GM21515 (cell line): ENCODE data around the gene MAST4.

Experiments
- ATAC-seq: cut with Tn5 transposase; IDR thresholded peaks from one replicate; pipeline ENCODE4 v1.9.1; 2021; ENCODE audit not compliant: unreplicated experiment

The MAST4 gene

GRCh38 chr5:66830636-66831035, 234.4 kb downstream of the MAST4 start:
- ATAC-seq: no peak

DNA sequence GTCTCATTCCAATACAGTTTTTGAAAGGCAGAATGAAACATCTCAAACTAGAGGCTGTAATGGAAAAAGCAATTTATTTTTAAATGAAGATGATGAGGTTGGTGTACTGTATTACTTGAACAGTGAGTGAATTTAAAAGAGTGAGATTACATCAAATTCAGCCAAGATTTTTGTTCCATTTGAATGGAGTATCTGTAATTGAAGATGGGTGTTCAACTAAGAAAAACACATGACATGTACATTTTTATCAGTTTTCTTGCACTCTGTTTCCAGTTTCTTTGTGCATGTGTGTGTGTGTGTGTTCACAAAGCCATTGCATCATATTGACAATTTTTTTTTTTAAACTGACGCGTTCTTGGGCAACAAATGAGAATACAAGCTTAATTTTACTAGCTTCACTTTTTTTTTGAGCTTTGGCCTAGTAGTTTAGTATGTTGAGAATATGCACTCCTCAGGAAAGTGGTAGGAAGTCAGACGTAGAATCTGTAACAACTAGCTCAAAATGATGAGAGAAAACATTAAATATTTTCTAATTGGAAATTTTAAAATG, 243.5 kb downstream of the MAST4 start:
- ATAC-seq: no peak

DNA sequence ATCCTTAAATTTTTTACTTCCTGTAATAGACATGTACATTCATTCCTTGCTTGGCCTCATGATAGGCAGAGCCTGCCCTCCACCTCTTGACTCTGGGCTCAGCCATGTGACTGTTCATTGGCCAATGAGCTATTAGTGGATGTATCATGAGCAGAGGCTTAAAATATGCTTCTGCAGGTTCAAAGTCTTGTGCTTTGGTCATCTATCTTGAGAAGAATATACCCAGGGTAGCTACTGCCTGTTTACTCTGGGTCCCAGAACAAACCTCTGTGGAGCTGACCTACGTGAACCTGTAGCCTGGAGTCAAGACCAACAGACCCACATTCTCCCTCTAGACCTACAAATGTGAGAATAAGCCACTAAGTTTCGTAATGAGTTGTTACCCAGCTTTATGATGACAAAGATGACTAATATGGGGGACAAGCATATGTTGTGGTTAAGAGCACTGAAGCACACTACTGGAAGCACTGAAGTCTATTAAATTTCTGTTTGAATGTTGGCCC, 244.4 kb downstream of the MAST4 start:
- ATAC-seq: peak; percentile 100

DNA sequence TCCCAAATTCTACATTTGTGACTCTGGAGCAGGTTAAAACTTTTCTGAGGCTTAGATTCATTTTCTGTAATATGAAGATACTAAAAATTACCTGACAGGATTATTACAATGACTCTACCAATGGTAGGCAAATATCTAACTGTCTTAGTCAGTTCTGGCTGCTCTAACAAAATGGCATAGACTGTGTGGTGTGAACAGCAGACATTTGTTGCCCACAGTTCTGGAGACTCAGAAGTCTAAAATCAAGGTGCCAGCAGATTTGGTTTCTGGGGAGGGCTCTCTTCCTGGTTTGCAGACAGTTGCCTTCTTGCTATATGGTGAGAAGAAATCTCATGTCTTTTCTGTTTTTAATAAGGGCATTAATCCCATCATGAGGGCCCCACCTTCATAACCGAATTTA, 245.1 kb downstream of the MAST4 start:
- no peak for ATAC-seq

GRCh38 chr5:66842540-66842939, 246.3 kb downstream of the MAST4 start:
- no peak for ATAC-seq

- no peak for ATAC-seq
Measured at GRCh38 chr5:66843065-66843464, 246.9 kb downstream of the MAST4 start.

DNA sequence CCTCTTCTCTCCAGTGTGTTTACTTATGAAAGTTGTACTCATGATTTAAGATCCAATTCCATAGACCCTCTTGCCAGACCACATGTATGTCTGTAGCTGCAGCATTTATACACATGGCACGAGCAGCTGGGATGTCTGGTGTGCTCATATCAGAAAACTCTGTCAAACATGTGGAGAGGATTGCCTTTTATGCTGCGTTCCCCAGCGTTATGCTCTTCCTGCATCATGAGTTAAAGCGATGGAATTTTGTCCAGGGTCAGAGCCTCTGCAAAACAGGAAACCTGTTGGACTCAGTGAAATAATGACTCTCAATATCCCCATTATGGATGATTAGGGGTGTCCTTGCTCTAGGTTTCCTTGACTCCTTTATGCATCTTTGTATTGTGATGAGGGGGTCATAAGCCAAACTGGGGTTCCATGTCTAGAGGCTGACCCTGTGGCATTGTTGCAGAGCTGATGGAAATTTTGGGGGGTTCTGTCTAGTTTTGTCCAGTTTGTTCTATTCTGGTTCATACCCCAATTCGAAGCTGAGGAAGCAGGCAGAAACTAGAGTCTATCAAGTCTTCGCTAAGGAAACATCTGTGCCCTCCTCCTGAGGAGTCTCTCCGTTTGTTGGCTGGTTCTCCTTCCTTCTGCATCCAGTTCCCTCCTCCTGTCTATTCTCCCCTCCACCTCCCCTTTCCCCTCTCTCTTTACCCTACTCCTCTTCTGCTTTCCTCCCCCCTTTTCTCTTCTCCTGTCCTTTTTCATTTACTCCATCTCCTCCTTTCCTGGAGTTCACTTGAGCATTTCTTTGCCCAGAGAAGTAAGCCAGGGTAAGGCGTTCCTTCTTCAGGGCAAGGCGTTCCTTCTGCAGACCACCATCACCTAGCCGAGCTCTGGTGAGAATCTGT, 252.8 kb downstream of the MAST4 start:
- ATAC-seq: no peak

GRCh38 chr5:66849803-66850202, 253.6 kb downstream of the MAST4 start:
- no peak for ATAC-seq

GRCh38 chr5:66850354-66851075, 254.3 kb downstream of the MAST4 start:
- no peak for ATAC-seq

DNA sequence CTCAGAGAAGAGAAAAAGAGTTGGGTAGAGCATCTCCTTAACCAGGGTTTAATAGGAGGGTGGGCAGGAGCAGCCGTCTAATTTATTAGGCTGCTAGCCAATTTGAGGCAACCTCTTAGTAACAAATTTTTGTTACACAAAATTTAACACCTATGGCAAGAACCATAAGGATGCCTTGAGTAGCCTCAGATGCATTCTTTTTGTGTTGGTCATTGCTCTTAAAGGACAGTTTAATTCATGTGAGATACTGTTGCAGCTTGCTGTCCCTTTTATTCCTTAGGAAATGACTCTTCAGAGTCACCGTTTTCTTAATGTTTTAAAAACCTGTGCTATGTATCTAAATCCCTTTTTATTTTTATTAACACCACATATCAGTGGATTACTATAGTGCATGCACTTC, 255.1 kb downstream of the MAST4 start:
- ATAC-seq: no peak

DNA sequence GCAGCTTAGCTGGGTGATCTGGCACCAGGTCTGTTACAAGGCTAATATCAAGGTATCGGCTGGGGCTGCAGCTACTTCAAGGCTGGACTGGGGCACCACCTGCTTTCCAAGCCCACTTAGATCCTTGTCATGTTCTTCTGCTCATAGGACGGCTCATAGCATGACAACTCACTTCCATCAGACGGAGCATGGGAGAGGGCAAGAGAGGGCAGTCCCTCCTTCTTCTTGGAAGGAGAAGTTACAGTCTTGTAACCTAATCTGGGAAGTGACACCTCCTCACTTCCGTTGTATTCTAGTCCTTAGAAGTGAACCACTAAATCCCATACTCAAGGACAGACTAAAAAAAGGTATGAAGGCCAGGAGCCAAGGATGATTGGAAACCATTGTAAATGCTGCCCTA, 258.2 kb downstream of the MAST4 start:
- ATAC-seq: no peak

DNA sequence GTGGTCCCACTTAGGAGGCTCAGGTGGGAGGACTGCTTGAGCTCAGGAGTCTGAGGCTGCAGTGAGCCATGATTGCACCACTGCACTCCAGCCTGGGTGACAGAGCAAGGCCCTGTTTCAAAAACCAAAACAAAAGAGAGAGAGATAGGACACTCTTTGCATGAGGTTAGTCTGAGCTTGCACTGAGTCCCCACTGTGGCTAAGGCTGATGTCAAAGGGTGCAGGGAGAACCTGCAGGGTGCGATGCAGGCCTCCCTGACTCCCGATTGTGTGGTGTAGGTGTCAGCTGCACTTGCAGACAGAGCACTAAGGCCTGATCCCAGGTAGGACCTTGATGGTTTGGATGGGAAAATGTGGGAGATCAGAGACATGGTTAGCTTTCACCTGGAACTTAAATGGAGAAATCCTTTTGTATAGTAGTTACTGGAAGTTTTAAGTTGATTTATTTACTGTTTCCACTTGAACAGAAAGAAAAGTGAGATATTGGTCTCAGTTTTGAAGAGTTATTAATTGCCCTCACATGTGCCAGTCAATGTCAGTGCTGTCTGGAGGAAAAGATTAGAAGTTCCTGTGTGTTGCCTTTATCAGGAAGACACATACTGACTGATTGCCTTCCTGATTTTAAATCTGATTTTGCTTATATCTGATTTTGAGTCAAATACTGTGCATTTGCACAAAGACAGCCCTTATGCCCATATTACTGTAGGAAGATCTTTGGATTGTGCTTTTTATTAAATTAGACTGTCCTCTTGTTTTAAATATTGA, 260.0 kb downstream of the MAST4 start:
- ATAC-seq: no peak

DNA sequence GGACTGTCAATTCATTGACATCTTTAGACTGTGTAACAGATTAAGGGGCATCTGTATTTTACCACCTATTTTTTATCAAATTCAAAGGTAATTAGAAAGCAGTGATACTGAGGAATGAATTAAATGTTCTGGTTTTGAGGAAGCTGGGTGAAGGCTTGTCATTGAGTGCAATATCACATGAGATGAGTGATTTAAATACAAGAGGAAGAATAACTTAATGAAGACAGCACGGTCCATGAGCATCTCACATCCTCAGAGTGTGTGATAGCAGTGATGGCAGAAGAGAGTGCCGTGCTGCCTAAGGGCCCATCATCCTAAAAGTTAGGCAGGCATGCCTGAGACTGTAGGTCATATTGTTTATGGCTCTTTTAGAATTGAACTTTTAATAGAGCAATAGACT, 263.3 kb downstream of the MAST4 start:
- no peak for ATAC-seq

DNA sequence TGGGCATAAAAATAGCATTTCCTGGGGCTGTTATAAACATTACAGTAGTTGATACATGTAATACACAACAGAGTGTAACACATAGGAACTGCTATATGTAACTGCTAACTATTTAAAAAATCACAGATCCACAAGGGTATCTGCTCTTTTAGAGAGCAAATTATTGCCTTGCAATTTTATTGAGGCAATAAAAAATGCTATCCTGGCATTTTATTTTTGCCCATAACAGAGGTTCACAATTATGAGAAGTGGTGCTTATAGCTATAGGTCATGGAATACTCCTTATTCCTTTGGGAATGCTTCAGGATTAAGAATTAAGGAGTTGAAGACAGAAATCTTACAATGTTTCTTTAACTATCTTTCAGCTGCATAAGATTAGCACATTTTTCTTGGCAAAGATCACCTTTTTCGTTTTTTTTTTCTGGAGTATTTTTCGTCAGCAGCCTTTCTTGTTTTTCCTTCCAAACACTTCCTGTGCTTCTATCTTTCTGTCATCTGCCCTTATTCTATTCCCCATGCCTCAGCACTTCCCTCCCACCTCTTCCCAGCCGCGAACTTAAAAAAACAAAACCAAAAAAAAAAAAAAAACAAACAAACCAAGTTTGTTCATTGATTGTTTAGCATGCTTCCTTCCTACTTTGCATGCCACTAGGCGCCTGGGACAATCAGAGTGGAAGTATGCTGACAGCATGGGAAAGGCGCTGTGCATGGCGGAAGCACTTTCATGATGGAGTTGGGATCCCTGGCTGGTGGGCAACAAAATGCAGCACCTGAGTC, 264.2 kb downstream of the MAST4 start:
- no peak for ATAC-seq

GRCh38 chr5:66861402-66861801, 265.2 kb downstream of the MAST4 start:
- ATAC-seq: no peak

GRCh38 chr5:66862020-66862419, 265.8 kb downstream of the MAST4 start:
- ATAC-seq: no peak

- no peak for ATAC-seq
Measured at GRCh38 chr5:66863243-66864170, 267.3 kb downstream of the MAST4 start.

DNA sequence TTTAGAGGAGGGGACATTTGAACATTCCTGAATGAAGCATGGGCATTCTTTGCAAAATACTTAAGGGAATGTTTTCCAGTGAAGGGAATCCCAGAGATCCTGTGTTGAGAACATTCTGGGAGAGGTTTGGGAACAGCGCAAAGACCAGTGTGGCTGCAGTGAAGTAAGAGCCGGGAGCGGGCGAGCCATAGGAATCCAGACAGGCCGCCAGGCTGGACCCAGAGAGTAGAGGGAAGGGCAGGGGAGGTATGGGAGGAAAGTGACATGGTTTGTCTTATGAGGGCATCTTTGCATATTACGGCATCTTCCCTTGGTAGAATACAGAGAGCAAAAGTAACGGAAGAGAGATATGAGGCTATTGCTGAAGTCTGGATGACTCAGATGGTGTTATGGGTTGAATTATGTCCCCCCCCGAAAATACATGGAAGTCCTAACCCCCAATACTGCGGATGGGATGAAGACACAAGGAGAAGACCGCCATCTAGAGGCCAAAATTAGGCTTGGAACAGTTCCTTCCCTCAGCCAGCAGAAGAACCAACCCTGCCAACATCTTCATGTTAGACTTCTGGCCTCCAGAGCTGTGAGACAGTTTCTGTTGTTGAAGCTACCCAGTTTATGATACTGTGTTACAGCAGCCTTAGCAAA, 268.2 kb downstream of the MAST4 start:
- ATAC-seq: no peak
